Upper lobe of right lung (tissue), 1 donor: Measurements from ENCODE around the gene MPPED1. TPM values are rescaled to one million over a fixed set of nuclear protein-coding genes. Genes with fewer than 3 reads are reported as not detected.

Experiments used
- ATAC-seq: fragments of 200-7000 bp; cut with Tn5 transposase; one replicate; pipeline ENCODE4 v1.9.1; 2020; ENCODE audit warnings: mild to moderate bottlenecking, moderate library complexity
- DNase-seq: peaks from one replicate; pipeline ENCODE4 v3.0.0-alpha.2; 2020
- H3K27ac ChIP-seq: fragments of 200-600 bp; one replicate; pipeline ENCODE4 v1.8.0; 2022
- H3K27me3 ChIP-seq: fragments of 200-600 bp; one replicate; pipeline ENCODE4 v1.8.0; 2022; ENCODE audit warnings: mild to moderate bottlenecking
- H3K36me3 ChIP-seq: fragments of 200-600 bp; one replicate; pipeline ENCODE4 v1.8.0; 2022
- H3K4me1 ChIP-seq: fragments of 200-600 bp; one replicate; pipeline ENCODE4 v1.8.0; 2022
- H3K4me3 ChIP-seq: fragments of 200-600 bp; one replicate; pipeline ENCODE4 v1.8.0; 2022; ENCODE audit warnings: mild to moderate bottlenecking
- H3K9me3 ChIP-seq: fragments of 200-600 bp; one replicate; pipeline ENCODE4 v1.8.0; 2022
- intact Hi-C: fragments of 100-400 bp; cut with DNase I; formaldehyde crosslinking; loops from one replicate; pipeline ENCODE4 v1.11.0; 2022
- total RNA-seq: library from RNA; stranded (reverse); fragmentation: NEBNext Ultra II Directional; extraction: Animal tissue kit (Norgen Biotek cat#: 25700); gene quantifications from one replicate; pipeline ENCODE4 v1.2.1, GENCODE V29; 2021
- TF ChIP-seq, protein P1 (sequence below): fragments of 200-600 bp; IDR thresholded peaks from one replicate; pipeline ENCODE4 v1.8.0; 2022; ENCODE audit warnings: antibody characterized with exemption
- donor health status: DM: no; HTN: yes; CAD: no; lungs with severe emphysema.

MPPED1 gene
- total RNA-seq, 1 donor from 2014 or later: not detected

DNA sequence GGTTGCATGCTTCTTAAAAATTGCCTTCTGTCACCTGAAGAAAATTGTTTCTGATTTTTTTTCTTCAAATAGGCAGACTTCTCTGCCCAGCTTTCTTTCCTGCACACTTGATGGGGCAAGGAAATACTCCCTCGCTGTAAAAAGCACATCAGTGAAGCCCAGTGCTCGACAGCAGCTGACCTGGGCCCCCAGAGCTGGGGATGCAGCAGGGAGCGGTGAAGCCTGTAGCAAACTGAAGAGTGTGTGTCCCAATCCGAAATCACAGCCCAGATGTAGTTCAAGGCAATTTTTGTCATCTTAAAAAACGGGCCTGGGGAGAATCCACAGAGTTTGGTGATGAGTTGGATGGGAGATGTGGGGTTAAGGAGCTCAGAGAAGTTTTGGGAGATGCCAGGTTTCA is 27.0 kb upstream of the MPPED1 start:
- Histone ChIP-seq H3K27ac (no peak overlapping the region), H3K36me3 (no peaks in the 10 kb centered on the region), H3K27me3 (peaks cover 23% of the 10 kb centered on the region), H3K4me3 (no peak overlapping the region), H3K4me1 (peaks cover 8% of the 10 kb centered on the region), H3K9me3 (no peaks in the 10 kb centered on the region)
- DNase-seq (no peak), ATAC-seq (no peak)
- intact Hi-C loops: loop anchor here (10.0 kb wide), 1 partner anchor 110 kb away; no protein-coding TSS in a partner anchor
- TF ChIP-seq, protein P1, sequence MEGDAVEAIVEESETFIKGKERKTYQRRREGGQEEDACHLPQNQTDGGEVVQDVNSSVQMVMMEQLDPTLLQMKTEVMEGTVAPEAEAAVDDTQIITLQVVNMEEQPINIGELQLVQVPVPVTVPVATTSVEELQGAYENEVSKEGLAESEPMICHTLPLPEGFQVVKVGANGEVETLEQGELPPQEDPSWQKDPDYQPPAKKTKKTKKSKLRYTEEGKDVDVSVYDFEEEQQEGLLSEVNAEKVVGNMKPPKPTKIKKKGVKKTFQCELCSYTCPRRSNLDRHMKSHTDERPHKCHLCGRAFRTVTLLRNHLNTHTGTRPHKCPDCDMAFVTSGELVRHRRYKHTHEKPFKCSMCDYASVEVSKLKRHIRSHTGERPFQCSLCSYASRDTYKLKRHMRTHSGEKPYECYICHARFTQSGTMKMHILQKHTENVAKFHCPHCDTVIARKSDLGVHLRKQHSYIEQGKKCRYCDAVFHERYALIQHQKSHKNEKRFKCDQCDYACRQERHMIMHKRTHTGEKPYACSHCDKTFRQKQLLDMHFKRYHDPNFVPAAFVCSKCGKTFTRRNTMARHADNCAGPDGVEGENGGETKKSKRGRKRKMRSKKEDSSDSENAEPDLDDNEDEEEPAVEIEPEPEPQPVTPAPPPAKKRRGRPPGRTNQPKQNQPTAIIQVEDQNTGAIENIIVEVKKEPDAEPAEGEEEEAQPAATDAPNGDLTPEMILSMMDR: no peak

DNA sequence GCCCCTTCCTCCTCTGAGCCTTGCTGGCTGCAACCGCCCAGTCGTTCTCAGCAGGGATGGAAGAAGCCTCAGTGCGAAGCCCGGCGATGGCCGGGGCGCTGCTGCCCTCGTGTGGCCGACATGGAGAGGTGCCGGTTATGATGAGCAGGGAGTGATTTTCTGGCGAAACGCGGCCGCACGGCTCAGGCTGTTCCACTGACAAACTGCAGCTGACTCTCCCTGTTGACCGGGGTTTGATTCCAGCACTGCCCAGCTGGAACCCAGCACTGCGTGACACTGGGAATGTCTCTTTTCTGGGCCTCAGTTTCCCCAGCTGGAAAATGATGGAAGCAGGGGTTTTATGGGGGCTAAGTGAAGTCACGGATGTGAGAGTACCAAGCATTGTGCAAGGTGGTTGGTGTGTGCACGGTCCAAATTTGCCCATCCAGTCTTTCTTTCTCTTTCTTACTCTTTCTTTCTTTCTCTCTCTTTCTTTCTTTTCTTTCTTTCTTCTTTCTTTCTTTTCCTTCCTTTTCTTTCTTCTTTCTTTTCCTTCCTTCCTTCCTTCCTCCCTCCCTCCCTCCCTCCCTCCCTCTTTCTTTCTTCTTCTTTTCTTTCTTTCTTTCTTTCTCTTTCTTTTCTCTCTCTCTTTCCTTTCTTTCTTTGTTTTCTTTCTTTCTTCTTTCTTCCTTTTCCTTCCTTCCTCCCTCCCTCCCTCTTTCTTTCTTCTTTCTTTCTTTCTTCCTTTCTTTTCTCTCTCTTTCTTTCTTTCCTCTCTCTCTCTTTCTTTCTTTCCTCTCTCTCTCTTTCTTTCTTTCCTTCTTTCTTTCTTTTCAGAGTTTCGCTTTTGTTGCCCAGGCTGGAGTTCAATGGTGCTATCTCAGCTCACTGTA is 25.8 kb upstream of the MPPED1 start:
- no peak overlapping the region for H3K27ac ChIP-seq
- ATAC-seq (peak; percentile 96), DNase-seq (peak; percentile 89)
- peaks cover 8% of the 10 kb centered on the region for H3K4me1 ChIP-seq
- H3K36me3 ChIP-seq: no peaks in the 10 kb centered on the region
- no peaks in the 10 kb centered on the region for H3K9me3 ChIP-seq
- TF ChIP-seq, protein P1: peak; percentile 89
- intact Hi-C loops: loop anchor here (10.0 kb wide), 1 partner anchor 111 kb away; no protein-coding TSS in a partner anchor
- no peak overlapping the region for H3K4me3 ChIP-seq
- peaks cover 23% of the 10 kb centered on the region for H3K27me3 ChIP-seq

DNA sequence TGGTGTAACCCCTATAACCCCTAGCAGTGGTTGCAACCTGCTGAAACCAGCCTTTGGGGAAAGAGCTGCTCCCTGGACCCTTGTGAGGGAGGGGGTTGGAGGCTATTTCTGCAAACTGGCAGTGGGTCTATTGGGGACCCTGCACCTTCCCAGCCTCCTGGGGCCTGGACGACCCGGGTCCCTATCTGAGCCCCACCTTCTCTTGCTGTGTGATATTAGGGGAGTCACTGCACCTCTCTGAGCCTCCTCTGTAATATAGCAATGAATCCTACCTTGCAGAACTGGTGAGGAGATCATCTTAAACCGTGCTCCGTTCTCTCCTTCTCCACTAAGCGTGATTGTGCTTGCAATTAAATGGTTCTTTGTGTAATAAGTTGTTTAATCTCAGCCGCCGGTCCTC is 24.0 kb upstream of the MPPED1 start:
- Histone ChIP-seq H3K4me1 (peaks cover 8% of the 10 kb centered on the region), H3K27me3 (peaks cover 23% of the 10 kb centered on the region), H3K36me3 (no peaks in the 10 kb centered on the region), H3K27ac (no peak overlapping the region), H3K9me3 (no peaks in the 10 kb centered on the region), H3K4me3 (no peak overlapping the region)
- DNase-seq: no peak
- no peak for ATAC-seq
- TF ChIP-seq, protein P1: no peak
- intact Hi-C loops: loop anchor here (10.0 kb wide), 1 partner anchor 113 kb away; no protein-coding TSS in a partner anchor

DNA sequence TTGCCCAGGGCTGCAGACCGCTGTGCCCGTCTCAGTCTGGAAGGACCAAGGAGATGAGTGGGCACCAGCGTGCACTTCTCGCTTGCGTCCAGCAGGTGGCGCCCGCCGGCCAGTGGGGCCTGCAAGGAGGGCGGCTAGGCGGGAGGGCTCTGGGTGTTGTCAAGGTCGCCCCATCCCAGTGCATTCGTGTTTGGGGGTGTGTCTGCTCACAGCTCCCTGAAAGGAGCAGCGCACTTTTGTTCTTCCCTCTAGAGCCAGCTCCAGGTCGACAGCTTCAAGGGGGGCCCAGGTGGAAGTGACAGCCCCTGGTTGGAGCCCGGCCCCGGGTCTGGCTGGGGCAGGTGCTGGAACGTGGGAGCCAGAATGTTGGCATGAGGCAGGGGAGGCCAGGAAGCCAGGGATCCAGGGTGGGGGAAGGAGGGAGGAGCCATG is 23.4 kb upstream of the MPPED1 start:
- DNase-seq (peak; percentile 89), ATAC-seq (peak; percentile 87)
- no peaks in the 10 kb centered on the region for H3K9me3 ChIP-seq
- H3K4me1 ChIP-seq: peaks cover 8% of the 10 kb centered on the region
- intact Hi-C loops: loop anchor here (10.0 kb wide), 1 partner anchor 114 kb away; no protein-coding TSS in a partner anchor
- no peak overlapping the region for H3K27ac ChIP-seq
- peaks cover 23% of the 10 kb centered on the region for H3K27me3 ChIP-seq
- TF ChIP-seq, protein P1: peak; percentile 99
- H3K4me3 ChIP-seq: no peak overlapping the region
- no peaks in the 10 kb centered on the region for H3K36me3 ChIP-seq

DNA sequence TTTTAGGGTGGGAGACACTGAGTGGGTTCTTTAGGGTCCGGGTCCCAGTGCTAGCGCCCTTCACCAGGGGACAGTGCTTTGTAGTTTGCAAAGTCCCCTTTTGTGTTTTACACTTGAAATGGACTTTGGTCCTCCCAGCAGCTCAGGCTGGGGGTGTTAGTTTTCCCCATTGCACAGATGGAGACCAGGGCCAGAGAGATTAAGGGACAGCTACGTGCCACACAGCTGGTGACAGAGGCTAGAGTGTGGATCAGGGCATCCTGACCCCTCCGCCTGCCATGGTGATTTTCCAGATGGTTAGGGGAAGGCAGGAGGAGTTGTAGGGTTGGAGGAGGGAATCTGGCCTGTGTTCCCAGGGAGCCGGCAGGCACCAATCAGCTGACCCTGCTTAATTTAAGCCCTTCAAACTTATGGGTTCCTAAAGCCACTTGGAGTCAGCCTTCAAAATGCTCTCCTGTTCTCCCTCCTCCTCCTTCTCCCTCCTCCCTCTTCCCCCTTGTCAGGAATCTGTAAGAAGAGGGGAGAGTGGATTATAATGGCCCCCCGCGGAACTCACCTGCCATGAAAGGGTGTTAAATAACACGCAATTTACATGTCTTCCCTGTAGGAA is 22.5 kb upstream of the MPPED1 start:
- peaks cover 23% of the 10 kb centered on the region for H3K27me3 ChIP-seq
- no peaks in the 10 kb centered on the region for H3K36me3 ChIP-seq
- ATAC-seq (no peak), DNase-seq (no peak)
- H3K4me3 ChIP-seq: no peak overlapping the region
- TF ChIP-seq, protein P1: no peak
- peaks cover 8% of the 10 kb centered on the region for H3K4me1 ChIP-seq
- H3K27ac ChIP-seq: no peak overlapping the region
- intact Hi-C loops: loop anchor here (10.0 kb wide), 1 partner anchor 115 kb away; no protein-coding TSS in a partner anchor
- H3K9me3 ChIP-seq: no peaks in the 10 kb centered on the region
